IMR-90 (cell line): ENCODE measurements around the gene TMEM131L. TPM values are rescaled to one million over a fixed set of nuclear protein-coding genes. Genes with fewer than 3 reads are reported as not detected.

Experiments used
- ATAC-seq: fragments of 200-7000 bp; cut with Tn5 transposase; 2 replicates; pipeline ENCODE4 v1.9.1; 2020; ENCODE audit warnings: low read depth, mild to moderate bottlenecking, moderate library complexity
- BruUV-seq: library from RNA; stranded (reverse); fragments of 400-500 nt; replicated peaks from 2 replicates; lab custom pipeline; 2021; lab: Mats Ljungman, UMichigan
- CTCF ChIA-PET: fragments of 300-600 bp; formaldehyde crosslinking; extraction: SDS; loops from one replicate; lab custom pipeline; 2021; ENCODE audit warnings: antibody characterized with exemption; lab: Yijun Ruan, JAX
- POLR2A ChIA-PET: fragments of 300-600 bp; sonication (Branson Sonifier 250); formaldehyde crosslinking; loops from one replicate; lab custom pipeline; 2022; ENCODE audit warnings: antibody characterized with exemption; ENCODE audit not compliant: unreplicated experiment; lab: Charles Lee
- DNase-seq: peaks from one replicate; pipeline ENCODE4 v3.0.0; 2013
- H2AFZ ChIP-seq: replicated peaks from 2 replicates; pipeline ENCODE3; 2013; ENCODE audit warnings: low read length, mild to moderate bottlenecking; ENCODE audit not compliant: poor library complexity
- H2AK5ac ChIP-seq: 2 replicates; pipeline ENCODE4 v1.6.1; 2013; ENCODE audit warnings: low read depth, low read length, inconsistent platforms
- H2AK9ac ChIP-seq: replicated peaks from 2 replicates; pipeline ENCODE3; 2013; ENCODE audit warnings: mild to moderate bottlenecking, low read depth, low read length, moderate library complexity; ENCODE audit not compliant: poor library complexity
- H2BK120ac ChIP-seq: 2 replicates; pipeline ENCODE4 v1.6.1; 2013; ENCODE audit warnings: low read depth, low read length, inconsistent platforms
- H2BK15ac ChIP-seq: 3 replicates; pipeline ENCODE4 v1.6.1; 2013; ENCODE audit warnings: low read depth, low read length, inconsistent platforms
- H2BK20ac ChIP-seq: 2 replicates; pipeline ENCODE4 v1.6.1; 2013; ENCODE audit warnings: low read depth, mild to moderate bottlenecking, inconsistent platforms, low read length, moderate library complexity
- H2BK5ac ChIP-seq: 2 replicates; pipeline ENCODE4 v1.6.1; 2013; ENCODE audit warnings: mild to moderate bottlenecking, low read depth, low read length, inconsistent platforms; ENCODE audit not compliant: poor library complexity, severe bottlenecking
- H3K14ac ChIP-seq: replicated peaks from 2 replicates; pipeline ENCODE4 v1.6.1; 2013; ENCODE audit warnings: low read depth, low read length, inconsistent platforms
- H3K18ac ChIP-seq: 2 replicates; pipeline ENCODE4 v1.6.1; 2013; ENCODE audit warnings: low read depth, low read length, control low read depth
- H3K23ac ChIP-seq: 2 replicates; pipeline ENCODE4 v1.6.1; 2013; ENCODE audit warnings: low read depth, low read length, inconsistent platforms
- H3K27ac ChIP-seq: 2 replicates; pipeline ENCODE4 v1.5.1; 2013; ENCODE audit warnings: mild to moderate bottlenecking, control low read depth, low read length; ENCODE audit not compliant: insufficient read depth
- H3K27me3 ChIP-seq: 2 replicates; pipeline ENCODE4 v1.6.1; 2013; ENCODE audit warnings: low read length; ENCODE audit not compliant: control insufficient read depth, insufficient read depth
- H3K36me3 ChIP-seq: 2 replicates; pipeline ENCODE4 v1.6.1; 2013; ENCODE audit warnings: low read length, mixed read lengths; ENCODE audit not compliant: control insufficient read depth, insufficient read depth
- H3K4ac ChIP-seq: 2 replicates; pipeline ENCODE4 v1.6.1; 2013; ENCODE audit warnings: low read depth, low read length, inconsistent platforms
- H3K4me1 ChIP-seq: 2 replicates; pipeline ENCODE4 v1.6.1; 2013; ENCODE audit warnings: low read length, mixed read lengths; ENCODE audit not compliant: control insufficient read depth, insufficient read depth
- H3K4me2 ChIP-seq: 2 replicates; pipeline ENCODE4 v1.6.1; 2013; ENCODE audit warnings: low read depth, mild to moderate bottlenecking, control low read depth, low read length, moderate library complexity
- H3K4me3 ChIP-seq: 2 replicates; pipeline ENCODE4 v1.5.1; 2013; ENCODE audit warnings: low read depth, mild to moderate bottlenecking, control low read depth, low read length, moderate library complexity; ENCODE audit not compliant: insufficient read depth
- H3K56ac ChIP-seq: 2 replicates; pipeline ENCODE4 v1.6.1; 2013; ENCODE audit warnings: low read length, inconsistent platforms; ENCODE audit not compliant: insufficient read depth; ENCODE audit errors: extremely low read depth
- H3K79me1 ChIP-seq, 2 experiments: 2 replicates each; pipeline ENCODE4 v1.6.1; 2013; ENCODE audit warnings: low read length in 2 of 2, inconsistent platforms in 1 of 2, low read depth in 1 of 2
- H3K9ac ChIP-seq: 2 replicates; pipeline ENCODE4 v1.6.1; 2013; ENCODE audit warnings: low read depth, low read length, control low read depth
- H3K9me1 ChIP-seq: 2 replicates; pipeline ENCODE4 v1.6.1; 2013; ENCODE audit warnings: low read length, inconsistent platforms; ENCODE audit not compliant: insufficient read depth
- H3K9me3 ChIP-seq: 2 replicates; pipeline ENCODE4 v1.6.1; 2013; ENCODE audit warnings: low read length; ENCODE audit not compliant: control insufficient read depth, insufficient read depth
- H4K20me1 ChIP-seq: 2 replicates; pipeline ENCODE4 v1.6.1; 2013; ENCODE audit warnings: low read length, inconsistent platforms; ENCODE audit not compliant: insufficient read depth
- H4K5ac ChIP-seq: 2 replicates; pipeline ENCODE4 v1.6.1; 2013; ENCODE audit warnings: mild to moderate bottlenecking, low read depth, low read length, control low read depth
- H4K8ac ChIP-seq, 2 experiments: 2 replicates each; pipeline ENCODE4 v1.6.1; 2013; ENCODE audit warnings: low read depth in 2 of 2, low read length in 2 of 2, control low read depth in 1 of 2, inconsistent platforms in 1 of 2
- H4K91ac ChIP-seq: 2 replicates; pipeline ENCODE4 v1.6.1; 2013; ENCODE audit warnings: low read depth, low read length, inconsistent platforms; ENCODE audit not compliant: insufficient read depth
- CHD1 ChIP-seq: IDR thresholded peaks from 2 replicates; pipeline ENCODE4 v1.6.1; 2012; ENCODE audit warnings: low read depth, low read length, improper control_type of control experiment
- CTCF ChIP-seq: conservative IDR thresholded peaks from 2 replicates; pipeline ENCODE4 v1.5.1; 2012; ENCODE audit warnings: mild to moderate bottlenecking, low read depth, low read length, improper control_type of control experiment
- FOS ChIP-seq: fragments of 150-350 bp; IDR thresholded peaks from 2 replicates; pipeline ENCODE4 v1.6.1; 2016; ENCODE audit warnings: low read depth, low read length
- MAZ ChIP-seq: IDR thresholded peaks from 2 replicates; pipeline ENCODE4 v1.6.1; 2012; ENCODE audit warnings: low read depth, mild to moderate bottlenecking, low read length, improper control_type of control experiment, moderate library complexity, borderline replicate concordance
- MXI1 ChIP-seq: IDR thresholded peaks from 2 replicates; pipeline ENCODE4 v1.6.1; 2012; ENCODE audit warnings: low read depth, mild to moderate bottlenecking, low read length, moderate library complexity, borderline replicate concordance
- NFE2L2 ChIP-seq: fragments of 150-350 bp; IDR thresholded peaks from 2 replicates; pipeline ENCODE4 v1.6.1; 2016; ENCODE audit warnings: low read depth, mild to moderate bottlenecking, low read length
- POLR2A ChIP-seq: IDR thresholded peaks from 2 replicates; pipeline ENCODE4 v1.6.1; 2012; ENCODE audit warnings: mild to moderate bottlenecking, low read depth, low read length
- USF2 ChIP-seq: fragments of 150-350 bp; IDR thresholded peaks from 2 replicates; pipeline ENCODE4 v1.6.1; 2017; ENCODE audit warnings: mild to moderate bottlenecking, antibody characterized with exemption, low read length, low read depth
- WGBS, 2 experiments: methylation state at CpG; one replicate each; pipeline versions ENCODE4 v1.1.5 to v1.1.7; 2013; ENCODE audit warnings: missing lambda C conversion rate in 2 of 2; ENCODE audit not compliant: insufficient read length in 1 of 2; ENCODE audit errors: extremely low coverage in 2 of 2; 5-methylcytosine and 5-hydroxymethylcytosine counted together
- dilution Hi-C: fragments of 300-500 bp; cut with HindIII; formaldehyde crosslinking; loops from one replicate; pipeline ENCODE4 v1.14.3; 2018; ENCODE audit warnings: low sequenced_read_pairs; ENCODE audit not compliant: unreplicated experiment
- in situ Hi-C: fragments of 300-500 bp; cut with MboI; formaldehyde crosslinking; loops from 3 replicates; pipeline ENCODE4 v1.14.3; 2019; ENCODE audit warnings: low sequenced_read_pairs, inconsistent platforms, mixed read lengths
- intact Hi-C: fragments of 100-400 bp; cut with micrococcal nuclease; formaldehyde crosslinking; loops from 2 replicates; pipeline ENCODE4 v1.10.0; 2022
- polyA plus RNA-seq, 3 experiments: library from polyadenylated mRNA; depleted of rRNA; stranded (reverse); fragments of >200 nt; gene quantifications; 2 replicates each; pipeline ENCODE4 v1.2.3, GENCODE V29; 2012; ENCODE audit warnings: low replicate concordance in 1 of 3
- total RNA-seq: library from RNA; depleted of rRNA; stranded (reverse); fragments of >200 nt; gene quantifications from 2 replicates; pipeline ENCODE4 v1.2.3, GENCODE V29; 2012

The TMEM131L gene
- total and polyA plus RNA-seq, 2 of the 4 experiments (the other 2 are of a cell fraction), result 8.4 to 23.8 TPM

GRCh38 chr4:153676486-153676885, 210.3 kb downstream of the TMEM131L start:
- 0 out of 2 replicates have a peak, but pooled peaks cover 3% of the 10 kb centered on the region for H3K27me3 ChIP-seq
- WGBS, 2 experiments, result no CpG with 5 or more reads among the region's 5 CpGs
- no peak overlapping the region for H4K5ac ChIP-seq
- no peak overlapping the region for H3K56ac ChIP-seq
- no peaks in the 10 kb centered on the region for H3K79me1 ChIP-seq
- H3K9me1 ChIP-seq, result no peaks in the 10 kb centered on the region
- H2BK15ac ChIP-seq, result no peak overlapping the region
- H2BK20ac ChIP-seq, result no peak overlapping the region
- H2AK5ac ChIP-seq, result no peak overlapping the region
- no peak overlapping the region for H3K9ac ChIP-seq
- no peak overlapping the region for H4K91ac ChIP-seq
- CTCF ChIA-PET, result no interaction called here
- no peak overlapping the region for H3K27ac ChIP-seq
- H2AFZ ChIP-seq, result no peak overlapping the region
- H2AK9ac ChIP-seq, result no peak overlapping the region
- POLR2A ChIA-PET, result no interaction called here
- no peak overlapping the region for H3K4me2 ChIP-seq
- H2BK5ac ChIP-seq, result no peak overlapping the region
- no peak overlapping the region for H2BK120ac ChIP-seq
- TF ChIP-seq CTCF (no peak), USF2 (no peak), MXI1 (no peak), FOS (no peak), POLR2A (no peak), MAZ (no peak), CHD1 (no peak), NFE2L2 (no peak)
- no peaks in the 10 kb centered on the region for H3K36me3 ChIP-seq
- no peak overlapping the region for H3K14ac ChIP-seq
- no peak overlapping the region for H3K4ac ChIP-seq
- DNase-seq, result peak; percentile 12
- peaks cover 2% of the 10 kb centered on the region; the same call in 1 of the 2 replicates for H3K4me1 ChIP-seq
- no peaks in the 10 kb centered on the region for H4K20me1 ChIP-seq
- no peak overlapping the region for H3K4me3 ChIP-seq
- H3K23ac ChIP-seq, result no peak overlapping the region
- no peak for ATAC-seq
- dilution Hi-C loops, result no loop called here
- H3K9me3 ChIP-seq, result no peaks in the 10 kb centered on the region
- no TSS peak for BruUV-seq
- H4K8ac ChIP-seq, result no peak overlapping the region
- in situ Hi-C loops, result no loop called here
- no peak overlapping the region for H3K18ac ChIP-seq
- intact Hi-C loops, result no loop called here
